NB4 (cell line): ENCODE data around the gene LRRC49.

Experiments used
- POLR2A ChIP-seq: IDR thresholded peaks from 2 replicates; pipeline ENCODE4 v1.6.1; 2011; ENCODE audit warnings: mild to moderate bottlenecking; ENCODE audit not compliant: insufficient read length; ENCODE audit errors: extremely low read depth
- TF ChIP-seq, protein P1 (sequence below): IDR thresholded peaks from one replicate; pipeline ENCODE4 v1.5.1; 2012; ENCODE audit warnings: low read depth, low read length
- TF ChIP-seq, protein P2 (sequence below): IDR thresholded peaks from 2 replicates; pipeline ENCODE4 v1.6.1; 2011; ENCODE audit warnings: low read depth, low read length

DNA sequence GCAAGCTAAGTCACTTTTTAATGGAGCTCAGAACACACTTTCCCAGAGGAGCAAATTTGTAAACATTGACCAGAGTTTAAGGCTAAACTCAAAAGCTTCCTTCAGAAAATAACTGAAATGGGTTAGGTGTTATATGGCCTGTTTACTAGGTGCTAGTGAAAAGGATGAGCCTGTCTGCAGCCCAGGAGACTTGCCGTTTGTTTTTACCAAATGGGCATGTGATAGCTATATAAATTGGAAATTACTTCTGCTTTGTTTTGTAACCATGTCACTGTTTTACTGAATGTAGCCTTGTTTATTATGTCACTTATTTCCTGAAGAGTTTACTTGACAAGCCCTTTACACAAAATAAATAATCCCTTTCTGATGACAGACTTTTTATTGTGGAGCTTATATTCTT lies 113.3 kb downstream of the LRRC49 start:
- TF ChIP-seq, protein P1, sequence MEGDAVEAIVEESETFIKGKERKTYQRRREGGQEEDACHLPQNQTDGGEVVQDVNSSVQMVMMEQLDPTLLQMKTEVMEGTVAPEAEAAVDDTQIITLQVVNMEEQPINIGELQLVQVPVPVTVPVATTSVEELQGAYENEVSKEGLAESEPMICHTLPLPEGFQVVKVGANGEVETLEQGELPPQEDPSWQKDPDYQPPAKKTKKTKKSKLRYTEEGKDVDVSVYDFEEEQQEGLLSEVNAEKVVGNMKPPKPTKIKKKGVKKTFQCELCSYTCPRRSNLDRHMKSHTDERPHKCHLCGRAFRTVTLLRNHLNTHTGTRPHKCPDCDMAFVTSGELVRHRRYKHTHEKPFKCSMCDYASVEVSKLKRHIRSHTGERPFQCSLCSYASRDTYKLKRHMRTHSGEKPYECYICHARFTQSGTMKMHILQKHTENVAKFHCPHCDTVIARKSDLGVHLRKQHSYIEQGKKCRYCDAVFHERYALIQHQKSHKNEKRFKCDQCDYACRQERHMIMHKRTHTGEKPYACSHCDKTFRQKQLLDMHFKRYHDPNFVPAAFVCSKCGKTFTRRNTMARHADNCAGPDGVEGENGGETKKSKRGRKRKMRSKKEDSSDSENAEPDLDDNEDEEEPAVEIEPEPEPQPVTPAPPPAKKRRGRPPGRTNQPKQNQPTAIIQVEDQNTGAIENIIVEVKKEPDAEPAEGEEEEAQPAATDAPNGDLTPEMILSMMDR: no peak
- TF ChIP-seq, protein P2, sequence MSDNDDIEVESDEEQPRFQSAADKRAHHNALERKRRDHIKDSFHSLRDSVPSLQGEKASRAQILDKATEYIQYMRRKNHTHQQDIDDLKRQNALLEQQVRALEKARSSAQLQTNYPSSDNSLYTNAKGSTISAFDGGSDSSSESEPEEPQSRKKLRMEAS: no peak
- TF ChIP-seq POLR2A: no peak
